Nucleus accumbens (tissue), 56 donors: Measurements from ENCODE around the gene PRAME.
"Not testable (repeated sequence)": the region's sequence is repeated elsewhere in the genome, so short reads cannot be mapped to it uniquely, and the experiment has no call there.

Experiments
- DNase-seq, 56 donors: peaks; one replicate each; lab custom pipeline; 2025; lab: John Stamatoyannopoulos, UW

The PRAME gene

GRCh38 chr22:22528780-22529179 is 30.3 kb downstream of the PRAME start:
- DNase-seq, result no peak

DNA sequence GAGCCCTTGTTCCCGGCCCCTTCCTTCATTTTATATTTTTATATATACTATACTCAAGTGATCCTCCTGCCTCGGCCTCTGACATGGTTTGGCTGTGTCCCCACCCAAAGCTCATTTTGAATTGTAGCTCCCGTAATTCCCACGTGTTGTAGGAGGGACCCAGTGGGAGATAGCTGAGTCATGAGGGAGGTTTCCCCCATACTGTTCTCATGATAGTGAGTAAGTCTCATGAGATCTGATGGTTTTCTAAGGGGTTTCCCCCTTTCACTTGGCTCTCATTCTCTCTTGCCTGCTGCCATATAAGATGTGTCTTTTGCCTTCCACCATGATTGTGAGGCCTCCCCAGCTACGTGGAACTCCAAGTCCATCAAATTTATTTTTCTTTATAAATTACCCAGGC is 31.8 kb downstream of the PRAME start:
- no peak for DNase-seq

GRCh38 chr22:22526125-22526912 is 32.7 kb downstream of the PRAME start:
- DNase-seq, result no peak

GRCh38 chr22:22523494-22523893 is 35.6 kb downstream of the PRAME start:
- DNase-seq, result no peak

DNA sequence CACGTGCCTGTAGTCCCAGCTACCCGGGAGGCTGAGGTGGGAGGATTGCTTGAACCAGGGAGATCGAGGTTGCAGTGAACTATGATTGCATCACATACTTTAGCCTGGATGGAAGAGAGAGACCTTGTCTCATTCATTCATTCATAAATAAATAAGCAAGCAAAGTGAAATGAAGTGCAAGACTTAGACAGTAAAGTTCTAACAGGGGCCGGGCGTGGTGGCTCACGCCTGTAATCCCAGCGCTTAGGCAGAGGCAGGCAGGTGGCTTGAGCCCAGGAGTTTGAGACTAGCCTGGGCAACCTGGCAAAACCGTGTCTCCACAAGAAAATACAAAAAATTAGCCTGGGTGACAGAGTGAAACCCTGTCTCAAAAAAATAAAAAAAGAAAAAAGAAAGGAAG is 37.4 kb downstream of the PRAME start:
- DNase-seq, result no peak

DNA sequence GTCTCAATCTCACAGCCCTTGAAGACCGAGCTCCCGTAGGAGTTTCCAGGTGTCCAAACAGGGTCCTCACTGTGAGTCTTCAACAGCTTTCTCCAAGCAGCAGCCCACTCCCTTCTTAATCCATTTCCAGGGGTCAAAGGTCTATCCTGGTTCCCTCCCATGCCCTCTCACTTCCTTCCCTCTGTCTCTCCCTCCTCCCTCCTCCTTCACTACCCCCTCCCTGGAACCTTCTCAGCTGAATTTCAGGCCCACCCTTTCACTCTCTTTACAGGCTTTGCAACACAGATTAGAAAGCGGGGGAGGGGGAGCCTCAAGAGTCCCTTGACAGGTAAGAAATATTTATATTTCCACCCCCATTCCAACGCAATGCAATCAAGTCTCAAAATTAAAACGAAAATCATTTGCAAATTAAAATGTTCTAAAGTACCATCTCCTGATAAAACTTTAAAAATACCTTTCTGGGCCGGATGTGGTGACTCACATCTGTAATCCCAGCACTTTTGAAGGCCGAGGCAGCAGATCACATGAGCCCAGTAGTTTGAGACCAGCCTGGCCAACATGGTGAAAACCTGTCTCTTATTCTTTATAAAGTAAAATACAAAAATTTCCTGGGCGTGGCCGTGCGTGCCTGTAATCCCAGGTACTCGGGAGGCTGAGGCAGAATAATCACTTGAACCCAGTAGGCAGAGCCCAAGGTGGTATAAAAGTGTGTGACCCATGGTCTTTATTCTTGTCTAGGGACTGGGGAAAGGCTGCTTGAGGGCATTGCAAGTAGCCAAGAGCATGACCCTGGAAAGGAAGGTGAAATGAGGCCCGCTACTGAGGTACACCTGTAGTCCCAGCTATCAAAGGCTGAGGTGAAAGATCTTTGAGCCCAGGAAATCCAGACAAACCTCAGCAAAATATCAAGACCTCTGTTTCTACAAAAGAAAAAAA is 38.1 kb downstream of the PRAME start:
- no peak for DNase-seq

DNA sequence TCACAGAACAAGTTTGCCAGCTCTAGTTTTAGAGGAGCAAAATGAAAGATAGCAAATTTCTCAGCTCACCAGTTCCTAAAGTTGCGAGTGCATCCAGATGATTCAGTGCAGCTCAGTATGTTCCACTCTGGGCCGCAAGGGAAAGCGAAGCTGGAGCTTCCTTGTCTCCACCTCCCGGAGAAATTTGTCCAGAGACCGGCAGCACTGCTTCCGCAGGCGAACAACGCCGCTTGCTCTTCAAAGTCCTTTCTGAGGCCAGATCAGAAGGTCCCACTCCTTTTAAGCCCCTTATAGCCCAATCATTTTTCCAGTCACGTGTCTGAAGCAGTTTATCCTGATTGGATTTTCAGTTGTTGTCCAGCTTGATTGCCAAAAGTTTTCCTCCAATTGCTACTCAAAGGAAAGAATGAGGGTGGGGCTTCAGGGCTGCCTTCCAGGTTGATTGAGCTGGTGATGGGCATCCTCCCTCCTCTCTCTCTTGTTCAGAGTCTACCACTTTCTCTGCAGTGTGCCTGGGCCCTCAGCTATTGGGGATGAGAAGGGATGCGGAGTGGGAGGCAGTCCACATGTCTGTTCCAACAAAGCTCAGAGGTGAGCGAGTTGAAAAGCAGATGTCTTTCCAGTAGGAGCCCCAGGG is 38.9 kb downstream of the PRAME start, which contains the start of gene ZNF280A:
ZNF280A (minus strand) TSS at position 251 of the 637 bp plus-strand sequence. CDS start 4,640 bp downstream, outside the sequence.
- DNase-seq, result no peak

DNA sequence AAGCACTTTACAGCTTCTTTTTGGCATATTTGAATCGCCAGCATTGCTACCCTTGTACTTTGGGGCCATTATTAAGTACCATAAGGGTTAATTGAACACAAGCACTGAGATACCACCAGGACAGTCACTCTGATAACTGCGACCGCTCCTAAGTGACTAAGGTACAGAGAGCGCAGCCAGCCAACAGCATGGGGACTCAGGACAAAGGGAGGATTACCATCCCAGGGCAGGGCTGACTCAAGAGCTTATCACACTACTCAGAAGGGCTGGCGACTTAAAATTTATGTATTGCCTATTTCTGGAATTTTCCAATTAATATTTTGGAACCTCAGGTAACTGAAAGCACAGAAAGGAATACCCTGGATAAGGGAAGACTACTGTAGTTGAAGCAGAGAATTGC is 39.5 kb downstream of the PRAME start:
- no peak for DNase-seq

GRCh38 chr22:22516992-22517391 is 42.1 kb downstream of the PRAME start:
- DNase-seq, result no peak

DNA sequence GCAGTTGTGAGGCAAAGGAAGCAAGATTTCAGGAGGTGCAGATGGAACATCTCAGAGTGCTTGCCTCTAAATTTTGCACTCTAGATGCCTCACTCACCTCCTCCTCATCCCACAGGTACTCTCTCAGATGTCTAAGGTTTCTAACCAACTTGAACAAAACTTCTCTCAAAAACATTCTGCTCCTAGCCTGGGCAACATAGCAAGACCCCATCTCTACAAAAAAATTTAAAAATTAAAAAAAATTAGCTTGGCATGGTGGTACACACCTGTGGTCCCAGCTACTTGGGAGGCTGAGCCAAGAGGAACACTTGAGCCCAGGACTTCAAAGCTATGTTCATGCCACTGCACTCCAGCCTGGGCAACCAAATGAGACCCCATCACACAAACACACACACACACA is 43.2 kb downstream of the PRAME start:
- no peak for DNase-seq

GRCh38 chr22:22514431-22514830 is 44.6 kb downstream of the PRAME start:
- not testable (repeated sequence) for DNase-seq

- DNase-seq, result no peak
These were observed 45.4 kb downstream of the PRAME start for GRCh38 chr22:22513619-22514018.

- no peak for DNase-seq
These were observed 46.1 kb downstream of the PRAME start for GRCh38 chr22:22512951-22513350.

- DNase-seq, result not testable (repeated sequence)
These were observed 48.2 kb downstream of the PRAME start for GRCh38 chr22:22510833-22511232.

- DNase-seq, result not testable (repeated sequence)
These were observed 49.2 kb downstream of the PRAME start for GRCh38 chr22:22509912-22510311.

- DNase-seq, result peak in 54 of 56 donors; percentile 10 to 82 (median 57)
These were observed 50.5 kb downstream of the PRAME start, which contains the start of gene ZNF280B for GRCh38 chr22:22508274-22509176. ZNF280B (minus strand) TSS chr22:22508742; CDS start chr22:22489398, 19,344 bp downstream.

- DNase-seq, result peak in 1 of 56 donors; percentile 22
These were observed 51.3 kb downstream of the PRAME start for GRCh38 chr22:22507743-22508273.

GRCh38 chr22:22506736-22507135 is 52.3 kb downstream of the PRAME start:
- DNase-seq, result no peak

- DNase-seq, result no peak
These were observed 60.8 kb downstream of the PRAME start for GRCh38 chr22:22498267-22498666.
